NCI-H1092 treated with DMSO at 0.1 percent for 48 hours (cell line): Measurements from ENCODE around the gene VPS13D.

Source experiments
- DNase-seq: peaks from one replicate; lab custom pipeline; 2025; lab: John Stamatoyannopoulos, UW

Gene VPS13D

GRCh38 chr1:12339396-12339795 is 109.6 kb downstream of the VPS13D start:
- no peak for DNase-seq

- peak; percentile 99 for DNase-seq
Measured at GRCh38 chr1:12339811-12340543, 110.1 kb downstream of the VPS13D start.

GRCh38 chr1:12340544-12340930 is 110.7 kb downstream of the VPS13D start:
- DNase-seq = no peak

GRCh38 chr1:12341667-12342066 is 111.8 kb downstream of the VPS13D start:
- DNase-seq = no peak

GRCh38 chr1:12342401-12343003 is 112.7 kb downstream of the VPS13D start:
- DNase-seq = no peak

DNA sequence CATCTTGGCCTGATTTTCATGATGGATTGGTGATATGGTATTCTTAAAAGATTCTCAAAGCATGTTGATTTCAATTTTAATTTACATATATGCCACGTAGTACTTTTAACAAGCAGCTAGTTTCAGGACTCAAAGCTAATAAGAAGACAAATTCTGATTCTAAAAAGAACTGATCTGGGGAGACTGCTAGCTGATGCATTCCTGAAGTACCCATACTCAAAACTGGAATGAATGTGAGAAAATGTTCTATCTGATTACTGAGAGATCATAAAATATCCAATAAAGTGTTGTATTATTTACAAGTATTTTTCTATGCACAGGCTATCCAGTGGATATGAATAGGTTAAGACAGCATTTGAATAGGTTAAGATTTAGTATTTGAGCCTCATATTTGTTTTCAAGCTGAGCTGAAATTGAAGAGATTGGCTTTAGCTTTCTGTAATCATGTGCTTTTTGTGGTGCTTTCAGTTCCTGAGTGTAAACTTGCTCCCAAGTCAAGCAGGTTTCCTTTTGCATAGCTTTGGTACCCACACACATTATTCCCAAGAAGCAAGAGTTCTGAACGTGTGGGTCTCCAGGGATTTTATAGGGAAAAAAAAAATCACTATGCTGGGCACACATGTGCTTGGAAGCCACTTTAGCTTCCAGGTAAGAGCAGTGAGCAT is 114.1 kb downstream of the VPS13D start:
- DNase-seq = no peak

DNA sequence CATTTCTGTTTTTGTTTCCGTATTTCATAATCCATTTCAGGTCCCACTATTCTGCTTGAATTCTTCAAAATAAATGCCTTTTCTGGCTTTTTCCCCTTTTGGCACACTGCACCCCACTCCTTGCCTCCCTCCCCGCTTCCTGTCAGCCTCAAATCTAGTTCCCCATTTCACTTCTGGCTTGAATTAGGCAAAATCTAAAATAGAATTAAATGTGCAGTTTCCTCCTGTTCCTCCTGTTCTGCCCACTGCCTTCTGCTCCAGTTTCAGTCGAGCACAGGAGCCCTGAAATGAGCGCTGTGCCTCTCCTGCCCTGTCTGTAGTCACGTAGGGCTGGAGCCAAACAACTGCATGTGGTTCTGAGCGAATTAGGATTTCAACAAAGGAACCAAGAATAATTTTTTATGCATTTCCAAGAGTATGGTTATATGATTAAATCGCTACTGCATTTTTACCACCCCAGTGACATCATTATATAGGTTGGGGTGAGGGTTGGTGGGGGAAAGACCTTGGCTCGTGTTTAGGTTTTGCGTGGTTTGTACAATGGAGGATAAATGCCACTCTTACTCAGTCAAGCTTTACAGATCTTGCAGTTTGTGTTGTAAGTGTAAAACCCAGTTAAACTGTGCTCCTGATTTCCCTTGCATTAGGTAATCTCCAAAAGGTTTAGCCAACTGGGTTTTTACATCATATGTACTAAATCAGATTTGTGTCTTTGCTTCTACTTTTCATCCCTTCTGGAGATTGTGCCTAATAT is 114.9 kb downstream of the VPS13D start:
- DNase-seq = no peak

- DNase-seq = no peak
Measured at GRCh38 chr1:12345350-12346217, 115.8 kb downstream of the VPS13D start.

- DNase-seq = no peak
Measured at GRCh38 chr1:12346483-12347151, 116.8 kb downstream of the VPS13D start.

- DNase-seq = no peak
Measured at GRCh38 chr1:12348113-12348512, 118.3 kb downstream of the VPS13D start.

GRCh38 chr1:12353981-12354380 is 124.2 kb downstream of the VPS13D start:
- DNase-seq = no peak

DNA sequence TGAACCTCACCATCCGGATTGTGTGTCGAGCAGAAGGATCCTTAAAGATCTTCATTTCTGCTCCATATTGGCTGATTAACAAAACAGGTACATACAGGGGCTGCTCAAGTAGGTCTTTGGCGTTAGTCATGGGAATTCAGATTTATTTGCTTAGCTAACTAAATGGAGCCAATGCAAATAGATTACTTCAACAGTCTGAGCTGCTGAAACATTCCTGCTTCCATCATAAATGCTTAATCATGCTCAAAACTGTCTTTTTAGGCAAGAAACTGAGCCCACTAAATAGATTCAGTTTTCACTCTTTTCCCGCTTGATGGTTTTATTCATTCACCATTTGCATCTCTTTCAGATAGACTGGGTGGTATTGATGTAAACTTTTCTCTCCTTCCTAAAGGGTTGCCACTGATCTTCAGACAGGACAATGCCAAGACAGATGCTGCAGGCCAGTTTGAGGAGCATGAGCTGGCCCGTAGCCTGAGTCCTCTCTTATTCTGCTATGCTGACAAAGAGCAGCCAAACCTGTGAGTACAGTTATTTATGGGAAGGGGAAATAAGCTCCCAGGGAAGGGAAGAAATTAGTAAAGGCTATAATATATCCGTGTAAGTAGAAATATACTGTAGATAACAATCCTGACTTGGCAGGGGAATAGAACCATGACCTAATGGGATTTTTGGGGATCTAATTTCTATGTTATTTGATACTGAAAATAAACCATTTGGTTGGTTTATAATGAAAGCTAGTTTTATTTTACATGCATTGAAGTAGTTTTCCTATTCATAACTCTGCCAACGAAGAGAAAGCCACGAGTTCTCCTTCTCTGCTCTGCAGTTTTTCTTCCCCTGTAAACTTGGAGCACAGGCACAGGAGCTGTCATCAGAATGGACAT is 126.4 kb downstream of the VPS13D start:
- DNase-seq = peak; percentile 87

GRCh38 chr1:12358499-12358898 is 128.7 kb downstream of the VPS13D start:
- no peak for DNase-seq

DNA sequence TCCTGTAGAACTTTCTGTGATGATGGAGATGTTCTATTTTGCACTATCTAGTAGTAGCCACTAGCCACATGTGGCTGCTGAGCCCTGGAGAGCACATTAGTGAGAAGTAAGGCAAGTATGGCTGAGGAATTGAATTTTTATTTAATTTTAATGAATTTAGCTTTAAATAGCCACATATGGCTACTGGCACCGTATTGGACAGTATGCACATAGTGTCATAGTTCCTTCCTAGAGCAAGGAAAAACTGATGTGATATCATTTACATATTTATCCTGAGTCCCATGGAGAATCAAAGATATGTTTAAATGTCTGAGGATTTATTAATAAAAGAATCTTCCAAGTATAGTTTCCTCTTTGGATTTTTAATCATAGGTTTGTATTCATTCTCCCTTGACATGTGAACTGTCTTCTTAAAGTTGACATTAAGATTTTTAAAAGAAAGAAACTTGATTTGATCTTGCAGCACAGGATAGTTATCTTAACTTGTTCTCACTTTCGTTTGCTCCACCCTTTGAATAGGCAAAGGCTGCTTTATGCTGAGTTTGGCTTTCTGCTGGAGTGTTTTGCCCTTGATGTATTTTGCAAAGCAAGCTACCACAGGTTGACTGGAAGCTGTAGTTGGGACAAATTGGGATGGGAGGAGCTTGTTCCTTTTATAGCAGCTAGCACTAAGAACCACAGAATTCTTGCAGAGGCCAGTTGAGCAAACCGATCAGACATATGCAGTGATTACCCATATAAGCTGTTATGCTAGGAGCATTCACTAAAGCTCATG is 129.7 kb downstream of the VPS13D start:
- no peak for DNase-seq

DNA sequence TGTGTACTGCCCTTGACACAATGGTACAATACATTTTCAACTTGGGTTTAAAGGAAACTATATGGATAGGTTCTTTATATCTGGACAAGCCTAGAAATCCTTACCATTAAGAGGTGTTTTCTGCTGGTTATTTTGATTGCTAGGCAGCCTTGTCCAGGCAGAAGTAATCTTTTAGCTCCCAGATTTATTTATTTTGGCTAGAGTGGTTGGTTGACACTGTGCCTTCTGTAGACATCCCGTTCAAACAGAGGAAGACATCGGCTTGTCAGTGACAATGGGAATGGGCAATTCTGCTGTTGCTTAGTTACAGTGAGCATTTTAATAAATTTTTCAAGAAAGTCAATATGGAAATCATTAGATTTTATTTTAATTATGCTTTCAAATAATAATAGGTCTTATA is 138.8 kb downstream of the VPS13D start:
- peak; percentile 82 for DNase-seq

DNA sequence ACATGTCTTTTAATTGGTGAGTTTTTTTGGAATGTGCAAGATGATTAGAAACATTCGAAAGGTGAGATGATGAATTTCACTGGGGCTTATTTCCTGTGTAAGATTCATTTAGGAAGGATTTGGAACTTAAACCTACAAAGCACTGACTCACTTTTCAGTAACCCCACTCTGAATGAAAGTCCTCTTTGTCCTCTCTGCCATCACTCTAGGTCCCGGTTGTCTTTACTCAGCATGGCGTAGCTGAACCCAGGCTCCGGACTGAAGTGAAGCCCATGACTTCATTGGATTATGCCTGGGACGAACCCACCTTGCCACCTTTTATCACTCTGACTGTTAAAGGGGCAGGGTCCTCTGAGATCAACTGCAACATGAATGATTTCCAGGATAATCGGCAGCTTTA is 139.4 kb downstream of the VPS13D start:
- DNase-seq = no peak

DNA sequence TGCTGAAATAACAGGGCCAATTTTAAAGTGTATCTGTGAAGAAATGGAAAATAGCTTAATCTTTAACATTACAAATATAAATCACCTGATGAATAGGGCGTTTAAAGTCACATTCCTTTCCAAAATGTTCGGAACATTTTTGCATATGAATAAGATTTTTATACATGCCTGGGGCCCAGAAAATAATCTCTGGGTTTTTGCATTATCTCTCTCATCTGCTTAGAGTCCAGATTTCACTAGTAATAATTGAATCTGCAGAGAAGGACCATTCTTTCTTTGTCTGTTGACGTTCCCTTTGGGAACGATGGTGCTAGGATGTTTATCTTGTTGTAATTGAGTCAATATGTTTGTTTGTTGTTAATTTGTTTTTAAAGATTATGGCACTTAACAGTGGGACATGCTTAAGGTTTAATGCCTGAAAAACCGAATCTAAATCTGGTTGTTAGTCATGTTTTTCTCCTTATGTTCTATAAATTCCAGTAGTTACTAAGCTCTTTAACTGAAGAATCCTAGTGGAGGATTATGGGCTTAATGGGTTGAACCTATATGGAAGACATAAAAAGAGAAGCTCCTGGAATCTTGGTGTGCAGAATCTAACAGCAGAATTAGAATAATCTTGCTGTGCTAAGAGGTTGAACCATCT is 140.6 kb downstream of the VPS13D start:
- DNase-seq = no peak

DNA sequence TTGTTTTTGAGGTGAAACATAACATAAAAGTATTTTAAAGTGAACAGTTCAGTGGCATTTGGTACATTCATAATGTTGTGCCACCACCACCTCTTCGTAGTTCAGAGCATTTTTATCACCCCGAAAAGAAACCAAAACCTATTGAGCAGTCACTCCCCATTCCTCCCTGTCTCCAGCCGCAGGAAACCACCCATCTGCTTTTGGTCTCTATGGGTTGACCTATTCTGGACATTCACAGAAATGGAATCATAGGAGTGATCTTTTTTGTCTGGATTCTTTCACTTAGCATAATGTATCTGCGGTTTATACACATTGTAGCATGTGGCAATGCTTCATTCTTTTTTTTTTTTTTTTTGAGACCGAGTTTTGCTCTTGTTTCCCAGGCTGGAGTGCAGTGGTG is 141.2 kb downstream of the VPS13D start:
- DNase-seq = no peak

DNA sequence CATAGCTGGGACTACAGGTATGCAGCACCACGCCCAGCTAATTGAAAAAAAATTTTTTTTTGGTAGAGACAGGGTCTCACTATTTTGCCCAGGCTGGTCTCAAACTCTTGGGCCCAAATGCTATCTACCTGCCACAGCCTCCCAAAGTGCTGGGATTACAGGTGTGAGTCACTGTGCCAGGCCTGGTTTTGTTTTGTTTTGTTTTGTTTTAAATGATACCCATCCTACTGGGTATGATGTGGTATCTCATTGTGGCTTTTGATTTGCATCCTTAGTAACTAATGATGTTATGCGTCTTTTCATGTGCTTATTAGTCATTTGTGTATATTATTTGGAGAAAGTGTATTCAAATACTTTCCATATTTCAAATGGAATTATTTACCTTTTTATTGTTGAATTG is 142.3 kb downstream of the VPS13D start:
- no peak for DNase-seq
